GM12878 (cell line): Measurements from ENCODE around the gene ZBED3. TPM values are rescaled to one million over a fixed set of nuclear protein-coding genes. Genes with fewer than 3 reads are reported as not detected.
A peak's percentile ranks its signal among the peaks of the same experiment; 100 is the strongest.

ENCODE experiments used
- ATAC-seq: fragments of 200-7000 bp; cut with Tn5 transposase; 3 replicates; pipeline ENCODE4 v1.9.1; 2020; ENCODE audit warnings: mild to moderate bottlenecking, moderate library complexity
- BruUV-seq: library from RNA; stranded (reverse); fragments of 400-500 nt; replicated peaks from 2 replicates; lab custom pipeline; 2021; lab: Mats Ljungman, UMichigan
- CTCF ChIA-PET: fragments of 300-600 bp; sonication (Branson Sonifier 250); formaldehyde crosslinking; extraction: SDS; loops from one replicate; lab custom pipeline; 2021; ENCODE audit warnings: inconsistent platforms; lab: Yijun Ruan, JAX
- POLR2A ChIA-PET: fragments of 350-600 bp; formaldehyde crosslinking; extraction: SDS; loops from one replicate; lab custom pipeline; 2021; ENCODE audit warnings: inconsistent platforms; lab: Charles Lee
- RAD21 ChIA-PET: fragments of 300-600 bp; sonication (Branson Sonifier 250); formaldehyde crosslinking; loops from one replicate; lab custom pipeline; 2023; ENCODE audit warnings: antibody characterized with exemption; ENCODE audit not compliant: unreplicated experiment; lab: Charles Lee
- SMC1A ChIA-PET: fragments of 300-600 bp; sonication (Branson Sonifier 250); formaldehyde crosslinking; loops from one replicate; lab custom pipeline; 2023; ENCODE audit not compliant: unreplicated experiment, uncharacterized antibody; lab: Charles Lee
- DNase-seq: peaks from one replicate; pipeline ENCODE4 v3.0.0-alpha.2; 2011; ENCODE audit warnings: low read depth, low spot score
- FAIRE-seq: peaks from 3 replicates; lab custom pipeline; 2011; peaks lifted over from hg19 to GRCh38; lab: Jason Lieb, UNC
- H2AFZ ChIP-seq: 2 replicates; pipeline ENCODE4 v1.6.0; 2011; ENCODE audit warnings: low read depth, low read length, control low read depth; ENCODE audit not compliant: control insufficient read depth
- H3K27ac ChIP-seq: 2 replicates; pipeline ENCODE4 v1.5.1; 2011; ENCODE audit warnings: control low read depth; ENCODE audit not compliant: control insufficient read depth, insufficient read depth
- H3K27me3 ChIP-seq, 2 experiments: replicated peaks in 1 of 2; 2 replicates each; pipeline versions ENCODE4 v1.6.0 to v1.6.1; 2011; ENCODE audit warnings: low read length in 1 of 2; ENCODE audit not compliant: control insufficient read depth in 2 of 2, insufficient read depth in 2 of 2
- H3K36me3 ChIP-seq, 2 experiments: 2 replicates each; pipeline ENCODE4 v1.5.1; 2011; ENCODE audit warnings: low read length in 1 of 2; ENCODE audit not compliant: control insufficient read depth in 2 of 2, insufficient read depth in 2 of 2
- H3K4me1 ChIP-seq: 2 replicates; pipeline ENCODE4 v1.6.1; 2011; ENCODE audit warnings: mild to moderate bottlenecking, low read length, moderate library complexity, mixed read lengths; ENCODE audit not compliant: control insufficient read depth, insufficient read depth
- H3K4me2 ChIP-seq: 2 replicates; pipeline ENCODE4 v1.6.0; 2011; ENCODE audit warnings: control low read depth; ENCODE audit not compliant: control insufficient read depth, insufficient read depth
- H3K4me3 ChIP-seq: fragments of 200-600 bp; sonication (generic); 2 replicates; pipeline ENCODE4 v1.5.1; 2016
- H3K79me2 ChIP-seq: 2 replicates; pipeline ENCODE4 v1.6.0; 2011; ENCODE audit warnings: low read length; ENCODE audit not compliant: control insufficient read depth, insufficient read depth
- H3K9ac ChIP-seq: 2 replicates; pipeline ENCODE4 v1.8.0; 2011; ENCODE audit warnings: low read length, control low read depth, mixed read lengths; ENCODE audit not compliant: control insufficient read depth, insufficient read depth
- H3K9me3 ChIP-seq: replicated peaks from 3 replicates; pipeline ENCODE4 v1.5.1; 2011; ENCODE audit warnings: mild to moderate bottlenecking, low read length; ENCODE audit not compliant: control insufficient read depth, insufficient read depth
- H4K20me1 ChIP-seq: 2 replicates; pipeline ENCODE4 v1.6.0; 2011; ENCODE audit not compliant: control insufficient read depth, insufficient read depth
- CBFB ChIP-seq: IDR thresholded peaks from 2 replicates; pipeline ENCODE4 v1.6.1; 2016; ENCODE audit warnings: antibody characterized with exemption, low read depth
- CREM ChIP-seq: IDR thresholded peaks from 2 replicates; pipeline ENCODE4 v1.6.1; 2014; ENCODE audit warnings: antibody characterized with exemption, low read depth
- GATAD2B ChIP-seq: fragments of 450-650 bp; conservative IDR thresholded peaks from 2 replicates; pipeline ENCODE4 v1.6.1; 2017; ENCODE audit warnings: low read depth, mild to moderate bottlenecking, moderate library complexity
- IRF4 ChIP-seq: IDR thresholded peaks from 2 replicates; pipeline ENCODE4 v1.6.1; 2011; ENCODE audit warnings: low read depth, low read length
- KLF5 ChIP-seq: fragments of 450-650 bp; IDR thresholded peaks from 2 replicates; pipeline ENCODE4 v1.6.1; 2014; ENCODE audit warnings: mild to moderate bottlenecking; ENCODE audit not compliant: partially characterized antibody
- MYC ChIP-seq: IDR thresholded peaks from 2 replicates; pipeline ENCODE4 v1.6.1; 2011; ENCODE audit warnings: mild to moderate bottlenecking, low read length, moderate library complexity, inconsistent platforms; ENCODE audit not compliant: insufficient read depth, insufficient replicate concordance, insufficient read length, severe bottlenecking
- NRF1 ChIP-seq: conservative IDR thresholded peaks from 2 replicates; pipeline ENCODE4 v1.6.1; 2011; ENCODE audit warnings: mild to moderate bottlenecking, low read depth, low read length, improper control_type of control experiment
- PAX8 ChIP-seq: fragments of 450-650 bp; IDR thresholded peaks from 2 replicates; pipeline ENCODE4 v1.6.1; 2017; ENCODE audit warnings: mild to moderate bottlenecking, moderate library complexity
- RFX5 ChIP-seq: IDR thresholded peaks from 2 replicates; pipeline ENCODE4 v1.6.1; 2011; ENCODE audit warnings: low read depth, low read length, improper control_type of control experiment
- YBX1 ChIP-seq: fragments of 450-650 bp; IDR thresholded peaks from 2 replicates; pipeline ENCODE4 v1.6.1; 2016; ENCODE audit warnings: antibody characterized with exemption
- ZBED1 ChIP-seq: IDR thresholded peaks from 2 replicates; pipeline ENCODE4 v1.6.1; 2016; ENCODE audit warnings: borderline replicate concordance
- ZNF384 ChIP-seq: IDR thresholded peaks from 2 replicates; pipeline ENCODE4 v1.6.1; 2012; ENCODE audit warnings: low read depth, mild to moderate bottlenecking, low read length, improper control_type of control experiment, borderline replicate concordance
- WGBS: methylation state at CpG from one replicate; pipeline ENCODE4 v1.1.6; 2016; ENCODE audit warnings: low lambda C conversion rate; ENCODE audit not compliant: insufficient replicate concordance, insufficient coverage; ENCODE audit errors: missing lambda C conversion rate; 5-methylcytosine and 5-hydroxymethylcytosine counted together
- in situ Hi-C: fragments of 300-500 bp; cut with MboI; formaldehyde crosslinking; loops from 9 replicates; pipeline ENCODE4 v1.14.3; 2018; ENCODE audit warnings: mixed read lengths
- intact Hi-C: fragments of 100-400 bp; cut with micrococcal nuclease; formaldehyde crosslinking; loops from one replicate; pipeline ENCODE4 v1.14.2; 2022; ENCODE audit not compliant: unreplicated experiment
- polyA plus RNA-seq, 11 experiments: library from polyadenylated mRNA; depleted of rRNA in 4 of 11; unstranded in 6 of 11; stranded (reverse) in 5 of 11; fragments of >200 nt; fragmentation: Nextera tagmentation in 4 of 11; fragmentation: Illumina TruSeq in 1 of 11; extraction: Ambion mirVana in 4 of 11; extraction: Trizol in 1 of 11; gene quantifications; 1 replicate in 1 of 11; 2 replicates in 10 of 11; pipeline versions ENCODE4 v1.2.1 to v1.2.3, GENCODE V29; 2011 to 2016; ENCODE audit warnings: inconsistent platforms in 2 of 11, missing spikeins in 2 of 11, low read depth in 1 of 11
- total RNA-seq, 4 experiments: library from RNA; depleted of rRNA in 3 of 4; stranded (reverse); fragments of >200 nt in 3 of 4; fragmentation: Illumina TruSeq in 1 of 4; extraction: Trizol in 1 of 4; gene quantifications; 2 replicates each; pipeline versions ENCODE4 v1.2.1 to v1.2.3, GENCODE V29; 2013 to 2021
- TF ChIP-seq, protein P1 (sequence below): fragments of 450-650 bp; IDR thresholded peaks from 2 replicates; pipeline ENCODE4 v1.6.1; 2018; ENCODE audit warnings: mild to moderate bottlenecking, low read depth, moderate library complexity; ENCODE audit not compliant: partially characterized antibody

ZBED3 gene
- total and polyA plus RNA-seq, 10 of the 15 experiments (the other 5 are each of a cell fraction or from before 2014, with no cell fraction given): 1.0 to 16.9 (median 2.5) TPM

GRCh38 chr5:77029376-77029885 lies 57.7 kb downstream of the ZBED3 start:
- no peak for FAIRE-seq

GRCh38 chr5:77028631-77029375 lies 58.3 kb downstream of the ZBED3 start:
- 94% methylated on average over 4 of the region's 4 CpGs for WGBS
- no peaks in the 10 kb centered on the region for H3K27me3 ChIP-seq
- H4K20me1 ChIP-seq: no peaks in the 10 kb centered on the region
- no peak overlapping the region for H3K27ac ChIP-seq
- RAD21 ChIA-PET: no interaction called here
- BruUV-seq: no TSS peak
- H3K36me3 ChIP-seq: no peaks in the 10 kb centered on the region
- H3K9ac ChIP-seq: no peak overlapping the region
- intact Hi-C loops (no loop called here), in situ Hi-C loops (no loop called here)
- H3K4me1 ChIP-seq: no peaks in the 10 kb centered on the region
- H3K4me2 ChIP-seq: no peak overlapping the region
- H3K79me2 ChIP-seq: peaks cover 20% of the 10 kb centered on the region
- no peak for ATAC-seq
- CTCF ChIA-PET: interaction anchor here (0.5 kb wide), 1 partner anchor 89 kb away, joined by 3 read pairs; no protein-coding TSS in a partner anchor
- SMC1A ChIA-PET: no interaction called here
- no peak for FAIRE-seq
- peaks cover 11% of the 10 kb centered on the region; the same call in 2 of the 3 replicates for H3K9me3 ChIP-seq
- POLR2A ChIA-PET: no interaction called here
- no peak overlapping the region for H3K4me3 ChIP-seq
- no peak for DNase-seq
- no peak overlapping the region for H2AFZ ChIP-seq
- TF ChIP-seq CBFB (no peak), IRF4 (no peak), NRF1 (no peak), YBX1 (no peak), GATAD2B (no peak), CREM (no peak), MYC (no peak), ZNF384 (no peak), RFX5 (no peak), ZBED1 (no peak)
- TF ChIP-seq, protein P1, sequence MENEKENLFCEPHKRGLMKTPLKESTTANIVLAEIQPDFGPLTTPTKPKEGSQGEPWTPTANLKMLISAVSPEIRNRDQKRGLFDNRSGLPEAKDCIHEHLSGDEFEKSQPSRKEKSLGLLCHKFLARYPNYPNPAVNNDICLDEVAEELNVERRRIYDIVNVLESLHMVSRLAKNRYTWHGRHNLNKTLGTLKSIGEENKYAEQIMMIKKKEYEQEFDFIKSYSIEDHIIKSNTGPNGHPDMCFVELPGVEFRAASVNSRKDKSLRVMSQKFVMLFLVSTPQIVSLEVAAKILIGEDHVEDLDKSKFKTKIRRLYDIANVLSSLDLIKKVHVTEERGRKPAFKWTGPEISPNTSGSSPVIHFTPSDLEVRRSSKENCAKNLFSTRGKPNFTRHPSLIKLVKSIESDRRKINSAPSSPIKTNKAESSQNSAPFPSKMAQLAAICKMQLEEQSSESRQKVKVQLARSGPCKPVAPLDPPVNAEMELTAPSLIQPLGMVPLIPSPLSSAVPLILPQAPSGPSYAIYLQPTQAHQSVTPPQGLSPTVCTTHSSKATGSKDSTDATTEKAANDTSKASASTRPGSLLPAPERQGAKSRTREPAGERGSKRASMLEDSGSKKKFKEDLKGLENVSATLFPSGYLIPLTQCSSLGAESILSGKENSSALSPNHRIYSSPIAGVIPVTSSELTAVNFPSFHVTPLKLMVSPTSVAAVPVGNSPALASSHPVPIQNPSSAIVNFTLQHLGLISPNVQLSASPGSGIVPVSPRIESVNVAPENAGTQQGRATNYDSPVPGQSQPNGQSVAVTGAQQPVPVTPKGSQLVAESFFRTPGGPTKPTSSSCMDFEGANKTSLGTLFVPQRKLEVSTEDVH: no peak

More at GRCh38 chr5:77029376-77029885, 57.7 kb downstream of the ZBED3 start:
- no peak overlapping the region for H3K9ac ChIP-seq
- no peaks in the 10 kb centered on the region for H3K27me3 ChIP-seq
- DNase-seq (no peak), ATAC-seq (no peak)
- ChIA-PET SMC1A (interaction anchor here (0.6 to 1.1 kb wide), 2 partner anchors 161 to 441 kb away, joined by 4 read pairs; no protein-coding TSS in a partner anchor), CTCF (interaction anchor here (0.8 to 2.2 kb wide), 2 partner anchors 57 to 161 kb away, joined by 3 to 8 read pairs; no protein-coding TSS in a partner anchor), RAD21 (interaction anchor here (1.1 to 1.9 kb wide), 4 partner anchors 57 to 161 kb away, joined by 3 to 6 read pairs (median 4); partner anchors contain the start of gene ZBED3), POLR2A (no interaction called here)
- no peak overlapping the region; the same call in 1 of the 2 replicates for H3K4me3 ChIP-seq
- no peaks in the 10 kb centered on the region for H3K36me3 ChIP-seq
- intact Hi-C loops: no loop called here
- no peak overlapping the region for H3K4me2 ChIP-seq
- peak; percentile 43 for TF ChIP-seq KLF5
- TF ChIP-seq PAX8: no peak
- H2AFZ ChIP-seq: peak overlapping the region; percentile 89
- in situ Hi-C loops: no loop called here
- no peaks in the 10 kb centered on the region for H3K4me1 ChIP-seq
- peaks cover 11% of the 10 kb centered on the region; the same call in 2 of the 3 replicates for H3K9me3 ChIP-seq
- H3K79me2 ChIP-seq: peaks cover 20% of the 10 kb centered on the region
- H4K20me1 ChIP-seq: no peaks in the 10 kb centered on the region
- no peak overlapping the region for H3K27ac ChIP-seq
- 94% methylated on average over 2 of the region's 2 CpGs for WGBS
- no TSS peak for BruUV-seq
